HG03066 (cell line): ENCODE data around the gene HIGD1A.

ENCODE experiments used
- ATAC-seq: cut with Tn5 transposase; IDR thresholded peaks from one replicate; pipeline ENCODE4 v1.9.1; 2021; ENCODE audit warnings: low read depth; ENCODE audit not compliant: unreplicated experiment

The HIGD1A gene

GRCh38 chr3:42741796-42742195 lies 62.5 kb downstream of the HIGD1A start:
- no peak for ATAC-seq

- ATAC-seq, result no peak
Measured at GRCh38 chr3:42739401-42740158, 64.7 kb downstream of the HIGD1A start.

GRCh38 chr3:42736531-42736930 lies 67.8 kb downstream of the HIGD1A start:
- ATAC-seq, result no peak

DNA sequence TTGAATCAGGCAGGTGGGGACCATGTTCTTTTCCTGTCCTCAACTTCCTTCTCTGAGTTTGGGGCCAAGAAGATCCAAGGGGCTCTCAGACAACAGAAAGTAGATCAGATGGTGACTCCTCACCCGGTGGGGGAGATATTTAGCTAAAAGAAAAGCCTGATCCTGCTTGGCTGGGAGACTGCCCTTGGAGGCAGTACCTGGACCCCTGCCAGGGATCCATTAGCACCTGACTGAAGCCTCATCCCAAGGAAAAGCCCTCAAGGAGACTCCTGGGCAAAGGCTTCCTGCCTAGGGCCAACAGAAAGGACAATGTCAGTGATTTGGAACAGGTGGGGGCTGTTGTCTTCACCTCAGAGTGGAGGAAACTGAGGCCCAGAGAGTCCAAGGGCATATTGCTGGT lies 68.2 kb downstream of the HIGD1A start:
- ATAC-seq, result no peak

DNA sequence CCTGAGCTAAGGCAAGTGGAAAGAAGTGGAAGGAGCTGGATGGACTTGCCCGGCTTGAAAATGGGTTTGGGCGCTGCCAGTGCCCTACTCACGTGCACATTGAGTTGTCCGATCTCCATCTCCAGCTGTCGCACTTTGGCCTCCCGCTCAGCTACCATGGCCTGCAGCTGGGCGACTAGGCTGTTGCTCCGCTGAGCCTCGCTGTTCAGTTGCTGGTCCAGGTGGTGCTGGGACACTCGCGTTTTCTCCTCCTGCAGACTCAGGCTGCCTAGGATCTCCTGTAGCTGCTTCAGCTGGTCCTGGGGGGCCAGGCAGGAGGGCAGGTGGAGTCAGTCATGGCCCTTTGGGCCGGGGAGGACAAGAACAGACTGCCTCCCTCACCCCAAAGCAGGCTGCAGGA lies 68.7 kb downstream of the HIGD1A start:
- no peak for ATAC-seq

DNA sequence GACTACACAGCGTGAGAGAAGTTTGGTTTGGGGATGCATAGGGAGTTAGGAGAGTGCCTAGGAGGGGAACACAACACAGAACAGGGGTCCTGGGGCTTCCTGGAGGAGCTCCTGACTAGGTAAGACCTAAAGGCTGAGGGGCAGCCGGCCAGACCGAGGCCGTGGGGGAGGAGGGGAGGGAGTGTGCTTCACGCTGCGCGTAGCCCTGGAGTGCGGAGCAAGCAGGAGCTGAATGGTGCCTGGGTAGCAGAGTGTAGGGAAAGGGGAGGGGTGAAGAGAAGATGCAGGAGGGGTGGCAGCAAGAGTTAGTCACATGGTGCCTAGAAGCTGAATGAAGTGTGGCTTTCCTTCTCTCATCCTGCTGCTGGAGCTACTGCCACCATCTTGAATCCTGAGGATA lies 69.3 kb downstream of the HIGD1A start:
- no peak for ATAC-seq

GRCh38 chr3:42734263-42734860 lies 69.9 kb downstream of the HIGD1A start:
- ATAC-seq, result no peak

DNA sequence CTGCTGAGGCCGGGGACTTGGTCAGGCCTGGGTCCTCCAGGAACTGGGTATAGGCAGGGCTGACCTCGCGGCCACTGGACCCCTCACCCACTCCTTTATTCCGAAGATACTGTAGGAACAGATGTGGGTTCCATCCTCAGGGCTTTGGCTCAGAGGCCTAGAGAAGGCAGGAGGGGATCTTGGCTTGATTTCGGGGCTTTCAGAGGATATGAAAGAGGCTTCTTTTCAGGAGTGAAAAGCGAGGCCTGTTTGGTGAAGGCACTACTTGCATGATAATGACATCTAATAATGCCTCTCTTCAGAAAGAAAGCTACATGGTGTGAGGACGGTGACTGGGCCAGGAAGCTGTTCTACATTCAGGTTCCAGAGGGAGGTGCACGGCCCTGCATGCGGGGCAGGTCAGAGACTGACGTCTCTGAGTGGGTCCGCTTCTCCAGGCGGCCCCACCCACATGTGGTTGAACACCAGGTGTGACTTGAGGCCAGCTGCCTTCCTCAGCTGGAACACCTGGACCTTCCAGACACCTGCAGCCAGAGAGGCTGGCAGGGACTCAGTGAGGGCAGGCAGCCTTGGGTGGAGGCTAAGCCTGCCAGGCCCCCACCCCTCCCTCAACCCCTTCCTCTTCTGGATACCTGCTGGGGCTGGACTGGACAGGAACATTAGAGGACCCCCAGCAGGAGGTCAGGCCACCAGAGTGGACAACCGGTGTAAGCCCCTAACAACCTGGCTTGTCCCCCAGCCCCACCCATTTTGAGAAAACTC lies 70.6 kb downstream of the HIGD1A start:
- ATAC-seq, result no peak
